ENCODE measurements around the gene SCNM1.
"Not testable (repeated sequence)": the region's sequence is repeated elsewhere in the genome, so short reads cannot be mapped to it uniquely, and the experiment has no call there.

Gene SCNM1

DNA sequence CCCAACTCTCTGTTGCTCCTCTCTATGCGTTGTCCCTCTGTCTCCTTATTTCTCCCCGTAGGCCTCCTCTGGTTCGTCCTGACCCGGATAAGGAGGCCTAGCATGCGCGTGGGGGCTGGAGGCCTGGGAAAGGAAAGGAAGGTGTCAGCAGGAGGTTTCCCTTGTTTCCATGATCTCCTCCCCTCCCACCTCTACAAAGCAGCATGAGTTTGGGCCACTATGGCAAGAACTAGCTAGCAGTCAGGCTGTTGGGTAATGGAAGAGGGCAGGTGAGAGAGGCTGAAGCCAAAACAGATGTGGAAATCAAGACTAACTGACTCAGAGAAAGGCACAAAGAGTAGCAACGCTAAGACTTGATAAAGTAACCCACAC, 18.8 kb upstream of the SCNM1 start:
- no peak for DNase-seq

DNA sequence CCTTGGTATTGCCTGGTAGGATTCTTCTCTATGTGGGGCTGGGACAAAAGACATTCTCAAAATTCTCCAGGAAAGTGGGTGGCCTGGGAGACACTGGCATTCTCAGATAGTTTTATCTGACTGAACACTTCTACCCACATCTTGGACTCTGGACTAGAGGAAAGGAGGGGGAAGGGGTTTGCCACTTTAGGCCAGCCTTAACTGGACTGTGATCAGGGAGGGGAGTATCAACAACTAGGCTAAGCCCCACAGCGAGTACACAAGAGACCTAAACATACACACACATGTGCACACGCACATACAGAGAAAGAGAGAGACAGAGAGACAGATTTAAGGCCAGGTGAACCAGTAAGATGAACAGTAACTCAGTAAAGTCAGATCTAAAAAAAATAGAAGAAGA, 18.3 kb upstream of the SCNM1 start:
- no peak for DNase-seq

DNA sequence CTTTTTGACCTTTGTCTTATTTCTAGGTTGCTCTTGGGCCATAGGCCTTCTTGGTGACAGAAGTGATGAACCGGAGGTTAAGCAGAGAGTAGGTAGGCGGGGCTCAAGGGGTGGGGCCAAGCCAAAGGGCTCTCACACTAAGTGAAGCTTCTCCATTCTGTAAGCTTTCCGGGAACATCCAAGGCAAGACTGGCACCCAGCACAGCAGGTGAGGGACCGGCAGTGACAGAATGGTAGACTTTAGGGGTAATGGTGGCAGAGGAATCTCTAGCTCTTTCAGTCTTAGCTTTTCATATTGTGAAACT, 9.5 kb upstream of the SCNM1 start, which contains the start of gene TNFAIP8L2:
TSS of gene TNFAIP8L2 (plus strand) at position 135 of the 305 bp plus-strand sequence. CDS start 2,049 bp downstream, outside the sequence.
- DNase-seq: peak; percentile 86

DNA sequence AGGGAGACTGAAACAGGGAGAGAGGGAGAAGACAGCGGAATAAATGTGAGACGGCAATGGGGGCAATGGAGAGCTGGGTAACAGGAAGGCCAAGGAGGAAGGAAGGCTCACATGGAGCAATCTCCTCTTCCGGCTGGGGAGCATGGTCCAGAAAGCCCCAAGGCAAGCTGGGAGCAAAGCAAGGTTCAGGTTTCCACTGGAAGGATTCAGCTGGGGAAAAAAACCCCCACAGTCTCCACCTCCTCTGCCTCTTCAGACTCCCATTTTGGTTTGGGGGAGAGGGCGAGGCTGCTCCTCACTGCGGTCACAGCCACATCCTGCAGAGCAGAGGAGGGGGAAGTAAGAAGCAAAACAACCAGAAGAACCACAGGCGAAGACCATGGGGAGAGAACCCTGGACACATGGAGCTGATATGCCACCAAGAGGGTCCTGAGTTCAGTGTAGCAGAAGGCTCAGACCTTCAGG, 8.8 kb upstream of the SCNM1 start:
- peak; percentile 94 to 95 for DNase-seq

DNA sequence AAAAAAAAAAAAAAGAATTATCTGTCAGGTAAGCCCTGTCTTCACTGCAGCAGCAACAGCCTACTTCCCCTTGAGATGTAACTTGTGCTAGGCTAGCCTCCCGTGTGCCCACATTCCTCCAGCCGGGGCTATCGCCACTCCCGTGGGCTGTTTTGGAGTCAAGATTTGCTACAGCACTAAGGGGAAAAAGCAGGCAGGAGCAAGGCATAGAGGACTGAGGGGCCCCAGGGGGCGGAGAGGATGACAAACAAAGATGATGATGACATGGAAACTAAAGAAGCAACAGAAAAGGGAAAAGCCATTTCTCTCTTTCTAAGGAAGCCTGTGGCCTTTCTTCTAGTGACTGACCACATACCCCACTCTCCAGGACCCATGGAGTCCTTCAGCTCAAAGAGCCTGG, 7.6 kb upstream of the SCNM1 start:
- no peak for DNase-seq

DNA sequence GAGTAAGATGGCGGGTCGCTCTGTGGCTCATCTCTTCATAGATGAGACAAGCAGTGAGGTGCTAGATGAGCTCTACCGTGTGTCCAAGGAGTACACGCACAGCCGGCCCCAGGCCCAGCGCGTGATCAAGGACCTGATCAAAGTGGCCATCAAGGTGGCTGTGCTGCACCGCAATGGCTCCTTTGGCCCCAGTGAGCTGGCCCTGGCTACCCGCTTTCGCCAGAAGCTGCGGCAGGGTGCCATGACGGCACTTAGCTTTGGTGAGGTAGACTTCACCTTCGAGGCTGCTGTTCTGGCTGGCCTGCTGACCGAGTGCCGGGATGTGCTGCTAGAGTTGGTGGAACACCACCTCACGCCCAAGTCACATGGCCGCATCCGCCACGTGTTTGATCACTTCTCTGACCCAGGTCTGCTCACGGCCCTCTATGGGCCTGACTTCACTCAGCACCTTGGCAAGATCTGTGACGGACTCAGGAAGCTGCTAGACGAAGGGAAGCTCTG, 7.1 kb upstream of the SCNM1 start:
- DNase-seq: no peak

DNA sequence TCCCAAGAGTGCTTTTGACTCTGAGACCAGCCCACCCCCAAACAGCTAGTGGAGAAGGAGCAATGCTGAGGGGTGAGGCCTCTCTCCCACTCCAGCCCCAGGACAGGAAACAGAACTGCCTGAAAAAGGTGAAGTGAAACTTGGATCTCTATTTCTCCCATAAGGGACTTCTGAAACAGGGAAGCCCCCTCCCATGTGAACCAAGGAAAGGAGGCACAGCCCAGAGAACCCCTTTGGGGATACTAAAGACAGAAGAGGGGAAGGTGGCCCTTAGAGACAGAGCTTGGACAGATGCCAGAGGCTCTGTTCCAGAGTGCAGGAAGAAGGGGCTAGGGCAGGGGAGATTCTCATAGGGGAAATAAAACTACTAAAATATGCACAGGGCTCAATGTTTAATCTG, 6.6 kb upstream of the SCNM1 start:
- DNase-seq: no peak

DNA sequence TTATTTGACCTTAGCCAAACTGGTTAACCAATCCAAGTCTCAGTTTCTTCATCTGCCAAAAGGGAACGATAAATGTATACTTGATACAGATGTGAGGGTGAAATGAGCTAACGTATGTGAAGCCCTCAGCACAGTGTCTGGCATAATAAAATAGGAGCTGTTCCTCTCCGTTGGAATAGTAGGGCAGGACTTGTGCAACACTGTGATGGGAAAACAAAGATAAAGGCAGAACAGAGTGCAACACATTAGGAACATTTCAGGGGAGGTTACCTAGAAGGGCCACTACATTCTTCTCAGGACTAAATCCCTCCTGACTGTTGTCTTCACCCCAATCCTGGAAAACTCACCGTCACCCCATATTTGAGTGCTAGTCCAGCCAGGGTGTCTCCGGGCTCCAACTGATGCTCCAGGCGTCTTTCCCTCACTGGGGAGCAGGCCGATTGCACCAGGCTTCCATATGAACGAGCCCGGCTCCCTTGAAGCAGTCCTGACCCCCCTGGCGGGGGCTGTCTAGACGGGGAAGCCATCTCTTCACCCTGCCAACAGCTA, 1.1 kb upstream of the SCNM1 start:
- no peak for DNase-seq

DNA sequence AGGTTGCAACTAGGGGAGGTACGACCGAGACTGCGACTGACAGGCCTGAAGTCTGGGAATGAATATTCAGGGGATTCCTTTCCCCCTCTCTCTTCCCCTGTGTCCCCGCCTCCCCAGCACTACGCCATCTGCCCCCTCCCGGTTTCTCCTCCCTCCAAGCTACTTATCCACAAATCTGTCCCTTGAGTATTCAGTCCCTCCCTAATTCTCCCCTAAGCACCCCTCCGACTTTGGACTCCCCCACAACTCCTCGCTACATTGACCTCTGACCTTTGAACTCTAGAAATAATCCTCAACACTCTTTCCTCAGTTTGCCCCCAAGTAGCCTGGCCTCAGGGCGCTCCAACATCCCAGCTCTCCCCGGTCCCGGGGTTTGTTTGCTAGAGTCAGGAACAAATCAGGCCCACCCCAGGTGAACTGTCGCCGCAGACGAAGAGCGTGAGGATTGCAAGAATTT, 635 bp upstream of the SCNM1 start:
- no peak for DNase-seq

DNA sequence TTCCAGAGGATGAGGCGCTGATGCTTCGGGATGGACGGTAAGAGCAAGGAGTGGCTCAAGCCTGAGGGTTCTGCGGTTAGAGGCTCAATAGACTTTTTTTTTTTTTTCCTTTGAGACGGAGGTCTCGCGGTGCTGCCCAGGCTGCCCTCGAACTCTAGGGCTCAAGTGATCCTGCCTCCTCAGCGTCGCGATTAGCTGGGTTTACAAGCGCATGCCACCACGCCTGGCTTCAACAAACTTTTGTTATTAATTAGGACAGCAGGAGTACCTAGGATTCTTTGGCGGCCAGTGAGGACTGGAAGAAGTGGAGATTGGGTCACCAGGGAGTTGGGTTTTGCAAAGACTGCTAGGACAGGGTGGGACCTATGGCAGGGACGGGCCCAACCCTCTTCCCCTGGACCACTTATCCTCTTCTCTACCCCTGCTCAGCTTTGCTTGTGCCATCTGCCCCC, 587 bp downstream of the SCNM1 start:
- DNase-seq: no peak

DNA sequence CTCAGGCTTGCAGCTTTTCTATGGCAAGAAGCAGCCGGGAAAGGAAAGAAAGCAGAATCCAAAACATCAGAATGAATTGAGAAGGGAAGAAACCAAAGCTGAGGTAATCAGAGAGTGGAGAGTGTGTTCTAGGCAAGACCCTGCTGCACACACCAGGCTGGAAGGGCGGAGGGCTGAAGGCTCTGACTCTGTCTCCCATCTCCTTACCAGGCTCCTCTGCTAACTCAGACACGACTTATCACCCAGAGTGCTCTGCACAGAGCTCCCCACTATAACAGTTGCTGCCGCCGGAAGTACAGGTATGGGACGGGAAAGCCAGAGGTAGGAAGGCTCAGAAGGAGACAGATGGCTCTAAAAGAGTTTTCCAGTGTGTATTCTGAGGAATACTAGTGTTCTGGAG, 1.2 kb downstream of the SCNM1 start:
- no peak for DNase-seq

DNA sequence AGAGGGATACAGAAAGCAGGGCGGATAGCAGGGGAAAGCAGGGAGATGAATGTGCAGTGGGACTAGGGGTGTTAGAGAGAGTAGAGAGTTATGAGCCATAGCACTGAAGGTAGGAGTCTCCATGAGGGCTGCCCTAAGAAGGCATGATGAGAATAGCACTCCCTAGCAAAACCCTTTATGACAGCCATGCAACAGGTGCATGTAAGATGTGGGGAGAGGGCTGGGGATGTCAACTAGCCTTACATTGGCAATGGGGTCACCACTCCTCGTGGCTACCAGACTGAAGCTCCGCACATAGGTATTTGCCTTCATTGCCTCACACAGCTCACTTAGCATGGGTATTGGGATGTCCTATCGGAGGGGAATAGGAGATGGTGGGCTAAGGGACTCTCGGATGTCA, 5.2 kb downstream of the SCNM1 start:
- no peak for DNase-seq

DNA sequence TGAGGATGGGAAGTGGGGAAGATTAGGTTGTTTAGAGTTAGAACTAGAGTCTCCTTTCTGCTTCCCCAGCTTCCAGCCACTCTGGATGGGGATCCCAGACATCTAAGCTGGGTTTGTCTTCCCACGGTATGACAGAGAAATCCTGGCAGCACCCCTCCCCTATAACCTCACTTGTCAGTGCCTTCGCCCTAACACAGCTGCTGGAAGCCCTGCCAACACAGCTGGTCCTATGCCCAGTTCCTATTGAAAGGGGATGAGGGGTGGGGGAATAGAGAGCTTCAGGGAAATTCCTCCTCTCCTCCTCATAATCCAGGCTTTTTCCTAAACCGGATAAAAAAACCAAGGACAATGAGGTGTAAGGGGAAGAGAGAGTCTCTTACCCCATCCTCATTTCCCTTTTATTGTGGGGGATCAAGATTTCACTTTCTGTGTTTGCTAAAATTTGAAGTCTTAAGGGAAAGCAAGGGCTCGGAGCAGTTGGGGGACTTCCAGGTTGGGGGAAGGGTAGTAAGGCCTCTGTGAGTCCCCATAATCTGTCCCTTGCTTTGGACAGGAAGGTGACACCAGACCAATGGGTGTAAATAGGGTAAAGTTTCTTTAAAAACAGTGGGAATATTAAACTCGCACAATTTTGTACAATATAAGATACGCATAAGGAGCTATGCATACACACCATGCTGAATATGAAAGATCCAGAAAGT, 9.2 kb downstream of the SCNM1 start:
- no peak for DNase-seq

DNA sequence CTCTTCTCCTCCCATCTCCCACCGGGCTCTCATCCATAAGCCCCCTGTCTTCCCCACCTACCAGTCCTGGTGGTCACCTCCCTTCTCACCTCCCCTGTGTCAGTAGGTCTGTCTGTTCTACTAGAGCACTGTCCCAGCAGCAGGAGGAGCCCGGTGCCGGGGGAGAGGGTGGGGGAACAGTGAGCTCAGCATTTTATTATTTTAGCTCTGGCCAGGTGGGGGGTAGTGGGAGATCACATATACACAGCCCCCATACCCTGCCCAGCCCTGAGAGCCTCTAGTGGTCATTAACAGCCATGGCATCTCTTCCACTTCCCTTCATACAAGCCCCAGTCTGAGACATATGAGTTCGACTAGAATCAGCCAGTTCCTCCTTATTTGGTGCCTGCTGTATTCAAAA, 9.9 kb downstream of the SCNM1 start, which contains the start of gene TMOD4:
TSS of gene TMOD4 (minus strand) at position 119 of the 400 bp plus-strand sequence. CDS start 1,106 bp downstream, outside the sequence.
- DNase-seq: peak; percentile 28 to 41

DNA sequence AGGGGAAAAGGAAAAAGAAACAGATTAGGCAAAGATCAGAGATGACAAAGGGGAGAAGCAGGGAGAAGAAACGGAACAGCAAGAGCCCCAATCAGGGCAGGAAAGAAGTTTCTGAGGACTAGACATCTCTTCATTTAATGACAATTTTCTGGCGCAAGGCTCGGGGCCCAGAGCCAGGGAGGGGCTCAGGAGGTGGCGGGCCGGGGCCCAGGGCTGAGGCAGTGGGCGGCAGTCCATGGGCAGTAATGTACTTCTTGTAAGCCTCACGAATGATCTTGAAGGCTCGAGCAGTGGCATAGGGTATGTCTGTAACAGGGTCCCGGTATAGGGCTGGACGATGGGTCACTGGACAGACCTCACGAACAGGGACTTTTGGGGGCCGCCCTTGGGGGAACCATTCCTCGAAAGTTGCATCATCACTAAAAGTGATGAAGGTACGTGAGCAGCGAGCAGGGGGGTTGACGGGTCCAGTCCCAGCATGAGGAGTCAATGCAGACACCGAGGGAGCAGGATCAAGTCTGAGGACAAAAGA, 10.6 kb downstream of the SCNM1 start:
- no peak for DNase-seq

DNA sequence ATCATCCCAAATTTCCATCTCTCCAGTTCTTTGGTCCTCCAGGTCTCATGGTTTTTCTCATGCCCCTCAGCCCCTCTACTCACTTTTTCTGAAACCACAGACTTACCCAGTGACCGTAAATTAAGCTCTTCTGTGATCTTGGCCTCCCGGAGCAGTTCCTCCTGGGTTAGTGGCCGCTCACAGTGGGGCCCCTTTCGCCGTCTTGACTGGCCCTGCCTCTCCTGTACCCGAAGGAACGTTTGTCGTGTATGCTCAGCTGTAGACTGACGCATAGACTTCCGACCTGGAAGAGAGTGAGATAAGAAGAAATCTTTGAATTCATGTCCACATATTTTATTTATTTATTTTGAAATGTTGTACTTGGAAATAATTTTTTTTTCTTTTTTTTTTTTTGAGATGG, 18.3 kb downstream of the SCNM1 start:
- DNase-seq: no peak

DNA sequence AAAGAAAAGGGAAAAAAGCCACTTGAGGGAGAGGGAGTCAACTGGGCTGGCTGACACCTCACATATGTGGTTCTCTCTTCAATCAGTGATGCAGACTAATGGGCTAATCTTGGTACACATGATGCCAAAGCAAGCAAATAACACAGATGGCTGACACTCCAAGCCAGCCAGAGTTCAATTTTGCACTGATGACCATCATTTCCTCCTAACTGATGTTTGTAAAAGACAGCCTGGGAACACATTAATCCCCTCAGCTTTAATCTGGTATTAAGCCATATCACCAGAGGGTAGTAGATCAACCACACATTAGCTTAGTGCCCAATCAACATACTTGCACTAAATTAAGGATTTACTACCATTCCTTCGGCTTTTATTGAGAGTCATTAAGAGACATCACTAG, 21.3 kb downstream of the SCNM1 start:
- DNase-seq: no peak

DNA sequence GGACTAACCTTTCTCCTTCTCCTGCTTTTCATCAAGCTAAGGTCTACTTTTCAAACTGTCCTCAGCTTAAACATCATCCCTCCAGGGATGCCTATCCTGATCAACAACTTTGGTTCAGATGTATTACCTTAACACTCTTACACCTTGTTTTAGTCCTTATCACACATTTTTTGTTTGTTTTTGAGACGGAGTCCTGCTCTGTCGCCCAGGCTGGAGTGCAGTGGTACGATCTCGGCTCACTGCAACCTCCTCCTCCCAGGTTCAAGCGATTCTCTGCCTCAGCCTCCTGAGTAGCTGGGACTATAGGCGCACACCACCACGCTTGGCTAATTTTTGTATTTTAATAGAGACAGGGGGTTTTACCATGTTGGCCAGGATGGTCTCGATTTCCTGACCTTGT, 22.7 kb downstream of the SCNM1 start:
- DNase-seq: not testable (repeated sequence)

DNA sequence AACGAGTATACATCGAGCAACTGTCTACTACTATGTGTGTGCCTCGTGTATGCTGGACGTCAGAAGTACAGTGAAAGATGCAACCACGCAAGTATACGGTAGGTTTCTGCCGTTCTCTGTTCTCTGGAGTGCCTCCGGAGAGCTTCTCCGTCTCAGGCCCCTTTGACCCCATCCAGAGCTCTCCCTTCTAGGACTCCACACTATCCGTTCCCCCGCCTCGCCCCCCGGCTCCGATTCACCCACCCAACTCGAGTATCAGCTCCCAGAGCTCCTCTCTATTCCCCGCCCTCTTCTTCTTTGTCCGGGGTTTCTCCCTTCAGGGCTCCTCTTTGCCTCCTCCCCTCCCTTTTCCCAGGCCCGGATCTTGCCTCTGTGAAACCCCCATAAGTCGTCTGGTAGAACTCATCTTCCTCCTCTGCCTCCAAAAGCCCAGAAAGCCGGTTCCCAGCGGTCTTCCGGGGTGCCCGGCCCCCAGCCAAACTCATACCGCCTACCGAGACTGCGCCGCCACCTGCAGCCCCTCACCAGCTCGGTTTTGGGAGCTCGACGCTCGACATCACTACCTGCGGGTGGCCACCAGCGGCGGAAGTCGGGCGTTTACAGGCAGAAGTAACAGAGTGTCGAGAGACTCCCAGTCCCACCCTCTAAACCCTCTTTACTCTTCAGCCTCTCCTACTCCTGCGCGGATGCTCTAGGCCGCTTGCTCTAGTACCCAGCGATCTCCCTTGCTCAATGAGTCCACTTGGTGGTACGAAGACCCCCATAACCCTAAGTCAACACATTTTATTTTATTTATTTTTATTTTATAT, 23.9 kb downstream of the SCNM1 start, which contains the start of gene VPS72:
TSS of gene VPS72 (minus strand) at position 561 of the 809 bp plus-strand sequence. CDS start at position 485, 76 bp downstream.
- DNase-seq: peak; percentile 87

DNA sequence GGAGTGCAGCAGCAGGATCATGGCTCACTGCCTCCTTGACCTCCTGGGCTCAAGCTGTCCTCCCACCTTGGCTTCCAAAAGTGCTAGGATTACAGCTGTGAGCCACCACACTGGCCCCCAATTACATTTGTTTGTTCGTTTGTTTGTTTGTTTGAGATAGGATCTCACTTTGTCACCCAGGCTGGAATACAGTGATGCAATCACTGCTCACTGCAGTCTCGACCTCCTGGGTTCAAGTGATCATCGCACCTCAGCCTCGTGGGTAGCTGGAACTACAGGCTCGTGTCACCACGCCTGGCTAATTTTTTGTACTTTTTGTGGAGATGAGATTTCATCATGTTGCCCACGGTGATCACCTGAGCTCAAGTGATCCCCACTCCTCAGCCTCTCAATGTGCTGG, 26.1 kb downstream of the SCNM1 start:
- no peak for DNase-seq

DNA sequence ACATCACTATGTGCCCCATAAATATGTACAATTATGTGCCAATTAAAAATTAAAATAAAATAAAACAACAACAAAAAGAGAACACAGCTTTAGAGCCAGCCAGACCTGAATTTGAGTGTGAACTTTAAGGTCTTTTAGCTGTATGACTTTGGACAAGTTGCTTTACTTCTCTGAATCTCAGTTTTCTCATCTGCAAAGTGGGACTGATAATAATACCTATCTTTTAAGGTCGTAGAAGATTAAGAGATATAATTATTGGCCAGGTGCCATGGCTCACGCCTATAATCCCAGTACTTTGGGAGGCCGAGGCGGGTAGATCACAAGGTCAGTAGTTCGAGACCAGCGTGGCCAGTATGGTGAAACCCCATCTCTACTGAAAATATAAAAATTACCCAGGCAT, 27.4 kb downstream of the SCNM1 start:
- no peak for DNase-seq

DNA sequence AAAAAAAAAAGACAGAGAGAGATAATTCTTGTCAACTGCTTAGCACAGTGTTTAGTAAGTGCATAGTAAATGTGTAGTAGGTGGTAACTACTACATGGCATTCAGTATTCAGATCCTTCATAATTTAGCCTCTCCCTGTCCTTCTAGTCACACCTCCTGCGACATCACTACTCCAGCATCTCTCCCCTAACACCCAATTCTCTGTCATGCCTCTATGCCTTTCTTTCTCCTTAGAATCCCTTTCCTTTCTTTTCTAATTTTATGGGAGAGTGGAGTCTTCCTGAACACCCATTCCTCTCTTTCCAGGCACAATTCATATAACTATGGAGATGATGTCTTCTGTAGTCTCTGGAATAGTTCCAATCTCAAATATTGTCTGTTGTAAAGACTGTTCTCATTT, 27.9 kb downstream of the SCNM1 start:
- no peak for DNase-seq

DNA sequence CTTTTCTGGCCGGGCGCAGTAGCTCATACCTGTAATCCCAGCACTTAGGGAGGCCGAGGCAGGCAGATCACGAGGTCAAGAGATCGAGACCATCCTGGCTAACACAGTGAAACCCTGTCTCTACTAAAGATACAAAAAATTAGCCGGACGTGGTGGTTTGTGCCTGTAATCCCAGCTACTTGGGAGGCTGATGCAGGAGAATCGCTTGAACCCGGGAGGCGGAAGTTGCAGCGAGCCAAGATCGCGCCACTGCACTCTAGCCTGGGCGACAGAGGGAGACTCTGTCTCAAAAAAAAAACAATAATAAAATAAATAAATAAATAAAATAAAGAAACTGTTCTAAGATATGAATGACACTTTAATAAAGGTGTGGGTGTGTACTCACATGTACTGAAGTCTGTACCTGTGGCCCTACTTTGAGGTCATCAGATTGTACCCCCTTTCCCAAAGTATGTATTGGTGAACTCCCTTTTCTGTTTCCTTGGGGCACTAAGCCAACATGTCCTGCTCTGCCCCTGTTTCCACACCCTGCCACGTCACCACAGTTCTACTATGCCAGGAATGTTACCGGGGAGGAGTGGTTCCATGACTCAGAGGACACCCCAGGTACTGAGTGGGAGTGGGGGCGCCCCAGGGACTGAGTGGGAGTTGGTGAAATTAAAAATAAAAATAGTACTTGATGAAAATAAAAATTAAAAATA, 29.1 kb downstream of the SCNM1 start:
- DNase-seq: not testable (repeated sequence)

Data from AML-193 (cell line).